Measurements from ENCODE around the gene ZFPL1. TPM values are rescaled to one million over a fixed set of nuclear protein-coding genes. Genes with fewer than 3 reads are reported as not detected.

ZFPL1 gene
- total RNA-seq, 3 donors from 2014 or later (not counting 1 experiment from before 2014, with no cell fraction given): 49.8 to 60.2 (median 50.8) TPM

GRCh38 chr11:65085446-65085845 lies 1.4 kb downstream of the ZFPL1 start:
- H3K27me3 ChIP-seq (ENCODE audit: control insufficient read depth, insufficient read depth, low read length): no peaks in the 10 kb centered on the region
- no peak overlapping the region for H3K27ac ChIP-seq (ENCODE audit: low read length)
- H3K4me3 ChIP-seq (ENCODE audit: low read length): no peak overlapping the region
- 95% methylated on average over 4 of the region's 4 CpGs for WGBS (ENCODE audit: insufficient coverage)
- Mint-ChIP-seq H3K27me3 (ENCODE audit: low read depth in 2 of 2) (no peaks in the 10 kb centered on the region), H3K9me3 (no peaks in the 10 kb centered on the region), H3K4me1 (peaks cover 27 to 31% of the 10 kb centered on the region in 2 donors), H3K27ac (peak overlapping the region; percentile 98 to 100), H3K36me3 (peaks cover 7% of the 10 kb centered on the region), H3K4me3 (peak overlapping the region; percentile 94)
- TF ChIP-seq CTCF (IDR thresholded peaks at IDR 0.05): no peak
- H3K36me3 ChIP-seq (ENCODE audit: control insufficient read depth, insufficient read depth, low read length): peaks cover 36% of the 10 kb centered on the region
- H3K4me1 ChIP-seq (ENCODE audit: control insufficient read depth, insufficient read depth, low read length): peaks cover 16% of the 10 kb centered on the region
- no peak for ATAC-seq
- no peak for DNase-seq
- intact Hi-C loops (cut with micrococcal nuclease): loop anchor here (10.0 kb wide), 1 partner anchor 1259 kb away; the partner anchor contains the start of genes B4GAT1 and BRMS1
- no peaks in the 10 kb centered on the region for H3K9me3 ChIP-seq (ENCODE audit: control insufficient read depth, insufficient read depth, low read length)

GRCh38 chr11:65086809-65087208 lies 2.8 kb downstream of the ZFPL1 start:
- Mint-ChIP-seq H3K27ac (no peak overlapping the region), H3K4me1 (peaks cover 27 to 31% of the 10 kb centered on the region in 2 donors), H3K36me3 (peaks cover 7% of the 10 kb centered on the region), H3K9me3 (no peaks in the 10 kb centered on the region), H3K4me3 (no peak overlapping the region), H3K27me3 (ENCODE audit: low read depth in 2 of 2) (no peaks in the 10 kb centered on the region)
- Histone ChIP-seq H3K27ac (ENCODE audit: low read length) (no peak overlapping the region), H3K9me3 (ENCODE audit: control insufficient read depth, insufficient read depth, low read length) (no peaks in the 10 kb centered on the region), H3K27me3 (ENCODE audit: control insufficient read depth, insufficient read depth, low read length) (no peaks in the 10 kb centered on the region), H3K4me1 (ENCODE audit: control insufficient read depth, insufficient read depth, low read length) (peaks cover 16% of the 10 kb centered on the region), H3K4me3 (ENCODE audit: low read length) (no peak overlapping the region), H3K36me3 (ENCODE audit: control insufficient read depth, insufficient read depth, low read length) (peaks cover 36% of the 10 kb centered on the region)
- ATAC-seq: no peak
- intact Hi-C loops (cut with micrococcal nuclease): loop anchor here (10.0 kb wide), 1 partner anchor 1258 kb away; the partner anchor contains the start of genes B4GAT1 and BRMS1
- WGBS (ENCODE audit: insufficient coverage): 96% methylated on average over 9 of the region's 9 CpGs
- no peak for TF ChIP-seq CTCF (IDR thresholded peaks at IDR 0.05)
- DNase-seq: no peak

- no peak overlapping the region for H3K27ac Mint-ChIP-seq
- no peak for ATAC-seq
Observed at GRCh38 chr11:65087216-65087615, 3.2 kb downstream of the ZFPL1 start.

More at GRCh38 chr11:65087216-65087615, 3.2 kb downstream of the ZFPL1 start:
- Histone ChIP-seq H3K4me1 (ENCODE audit: control insufficient read depth, insufficient read depth, low read length) (peaks cover 16% of the 10 kb centered on the region), H3K36me3 (ENCODE audit: control insufficient read depth, insufficient read depth, low read length) (peaks cover 36% of the 10 kb centered on the region), H3K27ac (ENCODE audit: low read length) (no peak overlapping the region), H3K27me3 (ENCODE audit: control insufficient read depth, insufficient read depth, low read length) (no peaks in the 10 kb centered on the region), H3K9me3 (ENCODE audit: control insufficient read depth, insufficient read depth, low read length) (no peaks in the 10 kb centered on the region), H3K4me3 (ENCODE audit: low read length) (no peak overlapping the region)
- no peak for DNase-seq
- peaks cover 27 to 31% of the 10 kb centered on the region in 2 donors for H3K4me1 Mint-ChIP-seq
- TF ChIP-seq CTCF (IDR thresholded peaks at IDR 0.05): no peak
- peaks cover 7% of the 10 kb centered on the region for H3K36me3 Mint-ChIP-seq
- no peaks in the 10 kb centered on the region for H3K27me3 Mint-ChIP-seq (ENCODE audit: low read depth in 2 of 2)
- intact Hi-C loops (cut with micrococcal nuclease): loop anchor here (10.0 kb wide), 1 partner anchor 1258 kb away; the partner anchor contains the start of genes B4GAT1 and BRMS1
- no peaks in the 10 kb centered on the region for H3K9me3 Mint-ChIP-seq
- H3K4me3 Mint-ChIP-seq: no peak overlapping the region
- WGBS (ENCODE audit: insufficient coverage): over 99% methylated on average over 11 of the region's 11 CpGs
